ENCODE measurements around the gene ANK3. TPM values are rescaled to one million over a fixed set of nuclear protein-coding genes. Genes with fewer than 3 reads are reported as not detected.
"Not testable (repeated sequence)": the region's sequence is repeated elsewhere in the genome, so short reads cannot be mapped to it uniquely, and the experiment has no call there.

ANK3 gene
- total RNA-seq, 2 donors from 2014 or later = 5.7 to 6.1 TPM

DNA sequence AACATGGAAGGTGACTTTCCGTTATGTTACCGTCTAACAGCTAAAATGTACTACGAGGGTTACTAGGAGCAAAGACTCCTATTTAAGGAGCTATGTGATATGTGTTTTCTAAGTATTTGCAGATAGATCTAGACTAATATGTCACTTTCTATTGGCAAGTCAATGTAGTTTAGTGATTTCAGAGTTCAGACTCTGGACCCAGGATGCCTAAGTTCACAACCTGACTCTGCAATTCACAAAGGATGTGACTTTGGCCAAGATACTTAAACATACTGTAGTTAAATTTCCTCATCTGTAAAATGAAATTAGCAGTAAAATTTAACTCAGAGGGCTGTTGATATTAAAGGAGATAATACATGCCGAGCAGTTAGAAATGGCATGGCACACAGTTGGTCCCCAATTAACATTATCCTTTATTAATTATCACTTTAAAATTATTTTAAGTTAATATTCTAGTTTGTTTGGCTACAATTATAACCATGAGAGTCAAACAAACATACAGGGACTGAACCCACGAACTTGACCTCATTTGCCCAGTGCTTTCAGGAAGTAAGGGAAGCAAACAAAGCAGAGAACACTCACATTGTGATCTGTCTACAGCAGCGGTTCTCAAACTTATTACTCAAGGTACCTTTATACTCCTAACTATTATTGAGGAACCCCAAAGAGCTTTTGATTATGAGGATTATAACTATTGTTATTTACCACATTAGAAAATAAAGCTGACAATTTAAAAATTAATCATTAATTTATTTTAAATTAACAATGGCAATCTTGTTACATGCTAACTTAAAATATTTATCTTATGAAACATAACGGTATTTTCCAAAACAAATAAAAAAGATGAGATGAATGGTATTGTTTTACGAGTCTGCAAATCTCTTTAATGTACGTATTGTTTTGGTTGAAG, 94.4 kb downstream of the ANK3 start:
- DNase-seq (ENCODE audit: low spot score) = no peak
- intact Hi-C loops (cut with DNase I) = no loop called here

GRCh38 chr10:60293581-60294175, 96.0 kb downstream of the ANK3 start:
- no peak for DNase-seq (ENCODE audit: low spot score)
- intact Hi-C loops (cut with DNase I) = no loop called here

DNA sequence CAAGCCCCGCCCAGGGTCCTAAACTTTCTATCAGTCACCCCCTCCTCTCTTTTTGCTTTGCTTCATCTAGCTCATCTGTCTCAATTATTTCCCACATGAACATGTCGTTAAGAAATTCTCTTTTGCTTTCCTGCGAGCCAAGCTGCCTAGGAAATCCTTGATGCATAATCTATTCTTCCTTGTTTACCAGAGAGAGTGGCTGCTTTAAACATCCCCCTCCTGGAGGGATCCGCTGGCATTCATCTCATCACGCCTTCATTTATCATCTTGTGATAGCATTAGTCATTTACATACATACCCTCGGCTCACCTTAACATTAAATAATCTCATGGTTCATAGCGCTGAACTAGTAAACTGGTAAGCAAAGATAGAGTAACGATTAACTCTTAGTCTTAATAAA, 96.7 kb downstream of the ANK3 start:
- DNase-seq (ENCODE audit: low spot score) = no peak
- intact Hi-C loops (cut with DNase I) = no loop called here

DNA sequence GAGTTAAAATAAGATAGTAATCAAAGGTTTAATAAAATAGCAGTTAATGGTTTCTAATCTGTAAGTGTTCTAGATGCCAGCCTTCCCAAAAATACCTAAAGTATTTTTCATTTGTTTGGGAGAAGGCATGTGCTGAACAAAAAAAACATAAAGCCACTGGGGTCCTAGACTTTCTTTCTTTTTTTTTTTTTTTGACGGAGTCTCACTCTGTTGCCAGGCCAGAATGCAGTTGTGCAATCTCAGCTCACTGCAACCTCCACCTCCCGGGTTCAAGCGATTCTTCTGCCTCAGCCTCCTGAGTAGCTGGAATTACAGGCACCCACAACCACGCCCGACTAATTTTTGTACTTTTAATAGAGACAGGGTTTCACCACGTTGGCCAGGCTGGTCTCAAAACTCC, 97.1 kb downstream of the ANK3 start:
- intact Hi-C loops (cut with DNase I); DNase-seq (ENCODE audit: low spot score): not testable (repeated sequence)

DNA sequence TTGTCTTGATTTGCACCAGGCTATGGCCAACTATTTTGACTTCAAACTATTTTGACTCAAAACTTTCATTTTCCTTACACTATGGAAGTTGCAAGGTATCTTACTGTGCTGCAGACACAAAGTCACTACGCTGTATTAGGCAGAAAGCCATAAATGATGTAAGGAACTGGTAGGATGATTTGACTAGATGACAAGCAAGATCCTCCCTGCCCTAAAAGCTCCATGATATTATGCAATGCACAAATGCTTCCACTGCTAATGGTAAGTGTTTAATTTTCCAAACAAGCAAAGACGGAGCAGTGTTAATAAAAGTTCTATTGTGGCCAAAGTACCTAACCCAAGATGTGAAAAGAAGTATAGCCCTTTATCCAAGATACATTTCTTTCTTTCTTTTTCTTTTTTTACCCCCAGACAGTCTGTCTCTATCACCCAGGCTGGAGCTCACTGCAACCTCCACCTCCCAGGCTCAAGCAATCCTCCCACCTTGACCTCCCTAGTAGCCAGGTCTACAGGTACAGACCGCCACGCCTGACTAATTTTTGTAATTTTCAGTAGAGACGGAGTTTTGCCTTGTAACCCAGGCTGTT, 98.2 kb downstream of the ANK3 start:
- intact Hi-C loops (cut with DNase I) = no loop called here
- no peak for DNase-seq (ENCODE audit: low spot score)

DNA sequence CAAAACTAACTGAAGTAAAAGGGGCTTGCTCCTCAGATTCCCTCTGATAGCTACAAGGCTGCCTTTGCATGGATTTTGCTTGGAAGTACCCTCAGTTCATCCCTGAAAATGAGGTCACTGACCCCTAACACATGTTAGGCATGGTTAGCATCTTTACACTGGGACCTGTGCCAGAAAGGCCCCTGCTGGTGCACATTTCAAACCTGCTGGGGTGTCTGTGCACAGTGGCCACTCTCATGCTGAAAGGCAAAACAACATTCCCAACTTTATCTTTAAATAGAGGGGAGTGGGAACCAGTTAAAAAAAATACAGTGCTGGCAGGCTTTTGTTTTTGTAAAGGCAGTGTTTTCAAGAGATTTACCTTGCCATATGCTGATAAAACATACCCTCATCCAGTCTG, 99.1 kb downstream of the ANK3 start:
- DNase-seq (ENCODE audit: low spot score) = no peak
- intact Hi-C loops (cut with DNase I) = no loop called here

GRCh38 chr10:60289800-60290199, 99.9 kb downstream of the ANK3 start:
- intact Hi-C loops (cut with DNase I) = no loop called here
- no peak for DNase-seq (ENCODE audit: low spot score)

GRCh38 chr10:60288256-60288655, 101.4 kb downstream of the ANK3 start:
- intact Hi-C loops (cut with DNase I) = no loop called here
- DNase-seq (ENCODE audit: low spot score) = no peak

- DNase-seq (ENCODE audit: low spot score) = no peak
- intact Hi-C loops (cut with DNase I) = no loop called here
Observed at GRCh38 chr10:60286559-60286958, 103.1 kb downstream of the ANK3 start.

DNA sequence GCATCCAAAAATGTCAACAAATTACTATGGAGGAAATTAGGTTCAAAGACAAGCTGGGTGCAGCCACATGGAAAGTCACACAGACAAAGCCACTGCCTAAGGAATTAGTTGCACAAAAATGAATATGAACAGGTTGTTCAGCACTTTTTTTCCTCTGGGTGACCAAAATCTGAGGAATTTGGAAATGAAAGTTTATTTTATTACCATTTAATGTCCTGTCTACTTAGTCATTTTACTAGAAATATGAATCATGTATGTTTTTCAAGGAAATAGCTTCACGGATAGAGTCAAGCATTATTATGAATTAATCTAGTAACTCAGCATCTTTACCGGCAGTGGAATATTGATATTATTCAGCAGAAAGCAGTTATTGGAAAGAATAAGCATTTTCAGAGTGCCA, 106.3 kb downstream of the ANK3 start:
- intact Hi-C loops (cut with DNase I) = no loop called here
- DNase-seq (ENCODE audit: low spot score) = no peak

DNA sequence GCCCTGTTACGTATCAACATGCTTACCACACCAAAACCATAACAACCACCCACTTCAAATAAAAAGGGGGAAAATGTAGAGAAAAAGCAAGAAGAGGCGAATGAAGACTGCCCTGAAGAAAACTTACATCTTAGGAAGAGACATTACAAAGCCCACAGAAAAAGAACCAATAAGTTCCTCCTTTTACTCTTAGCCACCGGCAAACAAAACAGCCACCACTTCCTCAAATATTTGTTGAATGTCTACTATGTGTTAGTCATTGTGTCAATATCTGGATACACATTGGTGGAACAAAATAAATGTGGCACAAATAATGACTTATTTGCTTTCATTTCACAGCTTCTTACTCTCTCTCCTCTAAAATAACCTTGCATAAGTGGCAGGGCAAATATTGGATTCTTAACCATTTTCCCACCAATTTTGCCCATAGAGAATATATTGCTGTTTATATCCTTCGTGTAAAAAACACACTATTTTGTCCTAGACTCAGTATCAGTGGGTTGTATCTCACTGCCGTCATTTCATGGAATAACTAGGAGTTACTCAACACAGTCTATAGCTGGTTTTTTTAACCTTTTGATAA, 106.8 kb downstream of the ANK3 start:
- intact Hi-C loops (cut with DNase I) = no loop called here
- DNase-seq (ENCODE audit: low spot score) = no peak

DNA sequence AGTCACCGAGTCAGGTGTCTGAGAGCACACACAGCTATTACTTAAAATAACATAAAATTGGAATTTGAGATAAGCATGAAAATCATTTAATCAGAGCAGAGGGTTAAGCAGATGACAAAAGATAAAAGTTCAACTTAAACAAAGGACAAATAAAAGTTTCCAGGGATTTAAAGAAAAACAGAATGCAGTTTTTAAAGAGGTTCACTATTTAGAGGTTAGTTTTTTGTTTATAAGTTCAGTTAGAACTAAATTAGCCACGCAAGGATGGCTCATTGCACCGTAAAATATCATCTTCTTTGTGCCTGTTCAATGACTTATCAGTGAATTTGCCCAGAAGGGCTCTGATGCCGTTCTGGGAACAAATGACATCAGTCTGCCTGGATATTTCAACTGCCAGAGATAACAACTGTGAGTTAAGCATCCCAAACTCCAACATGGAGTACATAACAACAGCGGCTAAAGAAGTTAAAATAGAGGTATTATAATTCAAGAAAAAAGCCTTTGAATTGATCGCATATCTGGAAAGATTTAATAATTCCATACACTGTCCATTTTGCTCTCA, 107.8 kb downstream of the ANK3 start:
- DNase-seq (ENCODE audit: low spot score) = no peak
- intact Hi-C loops (cut with DNase I) = no loop called here

GRCh38 chr10:60281331-60281730, 108.3 kb downstream of the ANK3 start:
- DNase-seq (ENCODE audit: low spot score) = no peak
- intact Hi-C loops (cut with DNase I) = no loop called here

DNA sequence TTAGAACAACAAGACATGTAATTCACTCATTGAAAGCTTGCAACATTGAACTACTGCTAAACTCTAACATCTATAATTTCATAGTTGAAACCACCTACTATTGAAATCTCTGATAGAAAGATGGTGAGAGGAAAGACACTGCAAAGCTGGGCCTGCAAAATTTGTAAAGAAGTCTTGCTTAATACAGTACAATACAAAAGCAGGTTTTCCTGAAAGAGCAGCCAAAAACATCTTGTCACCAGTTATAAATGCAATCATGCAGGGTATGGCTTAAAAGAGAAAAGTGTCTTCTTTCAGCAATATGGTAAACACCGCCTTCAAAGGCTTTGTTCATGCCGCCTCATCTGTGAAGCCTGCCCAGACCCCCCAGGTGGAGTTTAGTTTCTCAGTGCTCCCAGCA, 109.2 kb downstream of the ANK3 start:
- no peak for DNase-seq (ENCODE audit: low spot score)
- intact Hi-C loops (cut with DNase I) = no loop called here

DNA sequence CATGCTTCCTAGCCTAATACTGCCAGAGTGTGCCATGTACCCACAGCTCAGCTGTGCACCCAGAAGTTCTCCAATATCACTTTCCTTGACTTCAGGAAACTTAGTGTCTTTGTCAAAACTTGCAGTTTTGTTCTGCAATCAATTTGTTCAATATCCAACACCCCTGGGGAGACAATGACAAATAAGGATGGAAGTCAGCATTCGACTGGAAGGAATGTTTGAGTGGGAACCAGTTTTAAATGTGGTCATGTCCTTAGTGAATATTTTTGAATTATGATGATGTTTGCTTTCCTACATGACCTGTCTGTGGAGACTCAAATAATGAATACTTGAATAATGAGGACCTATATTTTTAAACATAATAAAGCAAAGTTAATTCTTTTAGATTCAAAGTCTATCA, 112.0 kb downstream of the ANK3 start:
- DNase-seq (ENCODE audit: low spot score) = no peak
- intact Hi-C loops (cut with DNase I) = no loop called here

DNA sequence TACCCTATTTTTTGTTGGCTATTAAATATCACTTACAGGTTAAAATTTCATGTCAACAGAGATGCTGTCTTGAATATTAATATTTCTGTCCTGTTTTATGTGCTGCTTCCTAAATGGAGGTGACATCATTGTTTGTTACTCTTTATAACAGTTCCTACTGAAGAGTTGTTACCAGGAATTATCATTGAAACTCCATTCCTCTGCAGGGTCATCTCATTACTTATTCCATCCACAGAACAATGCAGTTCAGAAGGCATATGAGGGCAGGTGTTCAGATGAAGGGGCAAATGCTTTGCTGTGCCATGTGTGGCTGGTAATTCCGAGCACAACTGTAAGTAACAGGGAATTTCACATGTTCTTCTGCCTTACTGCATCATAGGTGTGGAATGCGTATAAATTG, 113.4 kb downstream of the ANK3 start:
- intact Hi-C loops (cut with DNase I) = no loop called here
- no peak for DNase-seq (ENCODE audit: low spot score)

GRCh38 chr10:60271319-60272040, 118.2 kb downstream of the ANK3 start:
- intact Hi-C loops (cut with DNase I) = no loop called here
- DNase-seq (ENCODE audit: low spot score) = no peak

DNA sequence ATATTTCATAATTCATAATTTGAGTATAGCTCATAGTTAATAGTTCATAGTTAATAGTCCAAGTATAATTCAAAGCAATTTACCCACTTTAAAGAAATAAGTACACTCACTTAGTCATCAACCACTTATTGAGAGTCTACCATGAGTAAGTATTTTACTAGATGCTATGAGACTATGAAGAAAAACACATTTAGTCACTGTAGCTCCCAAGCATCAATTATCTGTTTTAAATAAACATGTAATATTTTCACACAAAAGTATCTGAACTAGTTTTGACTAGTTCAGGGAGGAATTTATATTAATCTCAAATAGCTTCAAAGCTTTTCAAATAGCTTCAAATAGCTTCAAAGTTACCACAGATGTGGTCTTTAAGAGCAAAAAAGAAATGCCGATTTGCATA, 119.2 kb downstream of the ANK3 start:
- DNase-seq (ENCODE audit: low spot score) = no peak
- intact Hi-C loops (cut with DNase I) = no loop called here

GRCh38 chr10:60267802-60268201, 121.9 kb downstream of the ANK3 start:
- intact Hi-C loops (cut with DNase I) = no loop called here

More at GRCh38 chr10:60267802-60268201, 121.9 kb downstream of the ANK3 start:
- no peak for DNase-seq (ENCODE audit: low spot score)
